Panc1 (cell line): ENCODE measurements around the gene GALP.

Source experiments
- CTCF ChIP-seq: fragments of 450-650 bp; IDR thresholded peaks from 2 replicates; pipeline ENCODE4 v1.5.1; 2017; ENCODE audit warnings: mild to moderate bottlenecking
- REST ChIP-seq, 2 experiments: IDR thresholded peaks; 2 replicates each; pipeline ENCODE4 v1.6.1; 2011 to 2012; ENCODE audit warnings: low read depth in 2 of 2, control low read depth in 1 of 2, low read length in 1 of 2, mild to moderate bottlenecking in 1 of 2, moderate library complexity in 1 of 2; ENCODE audit not compliant: insufficient read depth in 1 of 2
- SIN3A ChIP-seq: IDR thresholded peaks from 2 replicates; pipeline ENCODE4 v1.6.1; 2012; ENCODE audit warnings: low read depth, mild to moderate bottlenecking, low read length, moderate library complexity, borderline replicate concordance; ENCODE audit not compliant: insufficient read depth
- TCF7L2 ChIP-seq: IDR thresholded peaks from 2 replicates; pipeline ENCODE4 v1.6.1; 2011; ENCODE audit warnings: mild to moderate bottlenecking, low read depth, low read length, inconsistent platforms

- TF ChIP-seq CTCF (no peak), SIN3A (no peak), TCF7L2 (no peak), REST (IDR thresholded peaks at IDR 0.05; ENCODE audit: insufficient read depth in 1 of 2, low read depth in 2 of 2, low read length in 1 of 2) (no peak)
Measured at GRCh38 chr19:56199687-56200086, 23.9 kb downstream of the GALP start.
